ENCODE measurements around the gene ADCY3. TPM values are rescaled to one million over a fixed set of nuclear protein-coding genes. Genes with fewer than 3 reads are reported as not detected.
A peak's percentile ranks its signal among the peaks of the same experiment; 100 is the strongest.

Gene ADCY3
- total and polyA plus RNA-seq, 2 of the 4 experiments (the other 2 are of a cell fraction), result 17.4 to 46.1 TPM

DNA sequence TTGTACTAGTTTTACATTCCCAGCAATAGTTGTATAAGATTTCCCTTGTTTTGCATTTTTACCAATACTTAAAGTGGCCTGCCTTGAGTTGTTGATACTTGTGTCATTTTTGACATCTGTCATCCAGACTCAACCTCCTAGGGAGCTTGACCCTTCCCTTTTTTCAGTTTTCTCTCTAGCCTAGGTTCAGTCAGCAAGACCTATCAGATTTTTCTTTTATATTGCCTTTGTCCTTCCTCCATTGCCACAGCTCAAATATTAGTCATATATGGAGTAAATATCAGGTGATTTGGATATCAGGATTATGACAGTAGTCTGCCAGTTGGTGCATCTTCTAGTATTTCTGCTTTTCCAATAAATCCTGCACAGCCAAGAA lies 113.4 kb downstream of the ADCY3 start:
- no peak overlapping the region for H3K4me2 ChIP-seq (ENCODE audit: low read depth, low read length)
- H3K9ac ChIP-seq (ENCODE audit: low read depth, low read length), result no peak overlapping the region
- no peak overlapping the region for H3K18ac ChIP-seq (ENCODE audit: low read depth, low read length)
- no TSS peak for BruUV-seq (replicated peaks)
- no peak overlapping the region for H3K56ac ChIP-seq (ENCODE audit: extremely low read depth, insufficient read depth, low read length)
- H3K9me1 ChIP-seq (ENCODE audit: insufficient read depth, low read length), result peaks cover 2% of the 10 kb centered on the region; the same call in 1 of the 2 replicates
- no peak overlapping the region for H3K27ac ChIP-seq (ENCODE audit: insufficient read depth, low read length)
- TF ChIP-seq, protein P1, sequence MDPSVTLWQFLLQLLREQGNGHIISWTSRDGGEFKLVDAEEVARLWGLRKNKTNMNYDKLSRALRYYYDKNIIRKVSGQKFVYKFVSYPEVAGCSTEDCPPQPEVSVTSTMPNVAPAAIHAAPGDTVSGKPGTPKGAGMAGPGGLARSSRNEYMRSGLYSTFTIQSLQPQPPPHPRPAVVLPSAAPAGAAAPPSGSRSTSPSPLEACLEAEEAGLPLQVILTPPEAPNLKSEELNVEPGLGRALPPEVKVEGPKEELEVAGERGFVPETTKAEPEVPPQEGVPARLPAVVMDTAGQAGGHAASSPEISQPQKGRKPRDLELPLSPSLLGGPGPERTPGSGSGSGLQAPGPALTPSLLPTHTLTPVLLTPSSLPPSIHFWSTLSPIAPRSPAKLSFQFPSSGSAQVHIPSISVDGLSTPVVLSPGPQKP (IDR thresholded peaks at IDR 0.05; ENCODE audit: borderline replicate concordance, low read depth, low read length), result no peak
- TF ChIP-seq MAZ (IDR thresholded peaks at IDR 0.05; ENCODE audit: borderline replicate concordance, low read depth, low read length) (no peak), CEBPB (IDR thresholded peaks at IDR 0.05; ENCODE audit: low read depth, low read length) (no peak), NFE2L2 (IDR thresholded peaks at IDR 0.05; ENCODE audit: low read depth, low read length) (no peak), RFX5 (IDR thresholded peaks at IDR 0.05; ENCODE audit: low read depth, low read length) (no peak), RCOR1 (IDR thresholded peaks at IDR 0.05; ENCODE audit: insufficient replicate concordance, low read length) (no peak), FOS (IDR thresholded peaks at IDR 0.05; ENCODE audit: low read depth, low read length) (no peak), MXI1 (IDR thresholded peaks at IDR 0.05; ENCODE audit: borderline replicate concordance, low read depth, low read length) (no peak), RAD21 (IDR thresholded peaks at IDR 0.05; ENCODE audit: low read length) (no peak), POLR2A (IDR thresholded peaks at IDR 0.05; ENCODE audit: low read depth, low read length) (no peak), CHD1 (IDR thresholded peaks at IDR 0.05; ENCODE audit: low read depth, low read length) (no peak), BHLHE40 (IDR thresholded peaks at IDR 0.05; ENCODE audit: low read depth, low read length) (no peak), MAFK (IDR thresholded peaks at IDR 0.05; ENCODE audit: low read depth, low read length) (no peak), SMC3 (IDR thresholded peaks at IDR 0.05; ENCODE audit: low read depth, low read length) (no peak)
- TF ChIP-seq, protein P2, sequence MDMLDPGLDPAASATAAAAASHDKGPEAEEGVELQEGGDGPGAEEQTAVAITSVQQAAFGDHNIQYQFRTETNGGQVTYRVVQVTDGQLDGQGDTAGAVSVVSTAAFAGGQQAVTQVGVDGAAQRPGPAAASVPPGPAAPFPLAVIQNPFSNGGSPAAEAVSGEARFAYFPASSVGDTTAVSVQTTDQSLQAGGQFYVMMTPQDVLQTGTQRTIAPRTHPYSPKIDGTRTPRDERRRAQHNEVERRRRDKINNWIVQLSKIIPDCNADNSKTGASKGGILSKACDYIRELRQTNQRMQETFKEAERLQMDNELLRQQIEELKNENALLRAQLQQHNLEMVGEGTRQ (IDR thresholded peaks at IDR 0.05; ENCODE audit: low read depth, low read length), result no peak
- TF ChIP-seq, protein P3, sequence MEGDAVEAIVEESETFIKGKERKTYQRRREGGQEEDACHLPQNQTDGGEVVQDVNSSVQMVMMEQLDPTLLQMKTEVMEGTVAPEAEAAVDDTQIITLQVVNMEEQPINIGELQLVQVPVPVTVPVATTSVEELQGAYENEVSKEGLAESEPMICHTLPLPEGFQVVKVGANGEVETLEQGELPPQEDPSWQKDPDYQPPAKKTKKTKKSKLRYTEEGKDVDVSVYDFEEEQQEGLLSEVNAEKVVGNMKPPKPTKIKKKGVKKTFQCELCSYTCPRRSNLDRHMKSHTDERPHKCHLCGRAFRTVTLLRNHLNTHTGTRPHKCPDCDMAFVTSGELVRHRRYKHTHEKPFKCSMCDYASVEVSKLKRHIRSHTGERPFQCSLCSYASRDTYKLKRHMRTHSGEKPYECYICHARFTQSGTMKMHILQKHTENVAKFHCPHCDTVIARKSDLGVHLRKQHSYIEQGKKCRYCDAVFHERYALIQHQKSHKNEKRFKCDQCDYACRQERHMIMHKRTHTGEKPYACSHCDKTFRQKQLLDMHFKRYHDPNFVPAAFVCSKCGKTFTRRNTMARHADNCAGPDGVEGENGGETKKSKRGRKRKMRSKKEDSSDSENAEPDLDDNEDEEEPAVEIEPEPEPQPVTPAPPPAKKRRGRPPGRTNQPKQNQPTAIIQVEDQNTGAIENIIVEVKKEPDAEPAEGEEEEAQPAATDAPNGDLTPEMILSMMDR (conservative IDR thresholded peaks at IDR 0.05; ENCODE audit: low read depth, low read length), result no peak
- H3K9me3 ChIP-seq (ENCODE audit: control insufficient read depth, insufficient read depth, low read length), result peaks cover 3% of the 10 kb centered on the region; the same call in 1 of the 2 replicates
- peak overlapping the region; percentile 69 for H4K5ac ChIP-seq (ENCODE audit: low read depth, low read length)
- ATAC-seq (ENCODE audit: low read depth), result no peak
- H2AK5ac ChIP-seq (ENCODE audit: low read depth, low read length), result no peak overlapping the region
- peaks cover 13 to 15% of the 10 kb centered on the region in 2 experiments; a peak in 3 of 4 replicates for H3K79me1 ChIP-seq (ENCODE audit: low read depth in 1 of 2, low read length in 2 of 2)
- H4K8ac ChIP-seq (ENCODE audit: low read depth in 2 of 2, low read length in 2 of 2), result no peak overlapping the region; a peak in 1 of 4 replicates
- H2AK9ac ChIP-seq (replicated peaks; ENCODE audit: low read depth, low read length, poor library complexity), result no peak overlapping the region
- no peak for DNase-seq
- ChIA-PET CTCF (interaction anchor here (0.5 to 1.1 kb wide), 2 partner anchors 12 to 381 kb away, joined by 3 to 4 read pairs; no protein-coding TSS in a partner anchor), POLR2A (ENCODE audit: unreplicated experiment) (no interaction called here)
- no peak overlapping the region for H3K23ac ChIP-seq (ENCODE audit: low read depth, low read length)
- H2BK5ac ChIP-seq (ENCODE audit: low read depth, low read length, poor library complexity, severe bottlenecking), result peak overlapping the region; percentile 29
- intact Hi-C loops (cut with micrococcal nuclease) (no loop called here), dilution Hi-C loops (cut with HindIII; ENCODE audit: low sequenced_read_pairs, unreplicated experiment) (no loop called here), in situ Hi-C loops (cut with MboI; ENCODE audit: low sequenced_read_pairs) (no loop called here)
- H2AFZ ChIP-seq (replicated peaks; ENCODE audit: low read length, poor library complexity), result no peak overlapping the region
- 0 out of 2 replicates have a peak overlapping the region, but pooled peaks have one; percentile 3 for H3K4ac ChIP-seq (ENCODE audit: low read depth, low read length)
- H4K91ac ChIP-seq (ENCODE audit: insufficient read depth, low read depth, low read length), result no peak overlapping the region
- no peaks in the 10 kb centered on the region for H3K36me3 ChIP-seq (ENCODE audit: control insufficient read depth, insufficient read depth, low read length)
- H3K14ac ChIP-seq (replicated peaks; ENCODE audit: low read depth, low read length), result no peak overlapping the region
- no peak overlapping the region for H2BK120ac ChIP-seq (ENCODE audit: low read depth, low read length)
- H3K27me3 ChIP-seq (ENCODE audit: control insufficient read depth, insufficient read depth, low read length), result no peaks in the 10 kb centered on the region
- no peaks in the 10 kb centered on the region; the same call in 1 of the 2 replicates for H4K20me1 ChIP-seq (ENCODE audit: insufficient read depth, low read length)
- H3K4me1 ChIP-seq (ENCODE audit: control insufficient read depth, insufficient read depth, low read length), result peaks cover 6% of the 10 kb centered on the region; the same call in 1 of the 2 replicates
- no peak overlapping the region for H2BK15ac ChIP-seq (ENCODE audit: low read depth, low read length)
- H2BK20ac ChIP-seq (ENCODE audit: low read depth, low read length), result no peak overlapping the region
- H3K4me3 ChIP-seq (ENCODE audit: insufficient read depth, low read depth, low read length), result no peak overlapping the region

All from IMR-90 (cell line).